HG02840 (cell line): ENCODE data around the gene CCDC102A.

Experiments
- ATAC-seq: cut with Tn5 transposase; IDR thresholded peaks from one replicate; pipeline ENCODE4 v1.9.1; 2021; ENCODE audit warnings: mild to moderate bottlenecking, moderate library complexity, moderate number of reproducible peaks; ENCODE audit not compliant: unreplicated experiment, low FRiP score

The CCDC102A gene

GRCh38 chr16:57468346-57468745, 68.0 kb downstream of the CCDC102A start:
- ATAC-seq = no peak

- no peak for ATAC-seq
These were observed 71.8 kb downstream of the CCDC102A start for GRCh38 chr16:57464523-57464922.

- no peak for ATAC-seq
These were observed 73.4 kb downstream of the CCDC102A start for GRCh38 chr16:57462978-57463362.

- ATAC-seq = peak; percentile 87
These were observed 74.0 kb downstream of the CCDC102A start, which contains the start of gene POLR2C for GRCh38 chr16:57462209-57462977. Gene POLR2C, plus strand, starts transcription at chr16:57462679. Its CDS starts 46 bp downstream, at chr16:57462725.
